Liver (tissue), 9 donors: ENCODE results near the gene F7. TPM values are rescaled to one million over a fixed set of nuclear protein-coding genes. Genes with fewer than 3 reads are reported as not detected.

ENCODE experiments used
- DNase-seq: peaks from one replicate; pipeline ENCODE4 v3.0.0-alpha.2; 2017; ENCODE audit warnings: low spot score
- H3K27ac ChIP-seq, 2 donors: one replicate each; pipeline ENCODE4 v1.7.0; 2013; ENCODE audit warnings: inconsistent platforms in 2 of 2, low read length in 2 of 2, control low read depth in 1 of 2, low read depth in 1 of 2, mild to moderate bottlenecking in 1 of 2
- H3K27me3 ChIP-seq, 4 donors: one replicate each; pipeline versions ENCODE4 v1.6.1 to v1.7.0; 2013; ENCODE audit warnings: low read length in 3 of 4, inconsistent platforms in 1 of 4, mild to moderate bottlenecking in 1 of 4, moderate library complexity in 1 of 4; ENCODE audit not compliant: control insufficient read depth in 4 of 4, insufficient read depth in 4 of 4
- H3K36me3 ChIP-seq, 4 donors: one replicate each; pipeline versions ENCODE4 v1.6.1 to v1.7.0; 2013; ENCODE audit warnings: low read length in 3 of 4, mild to moderate bottlenecking in 3 of 4, low read depth in 1 of 4, moderate library complexity in 1 of 4; ENCODE audit not compliant: control insufficient read depth in 4 of 4, insufficient read depth in 3 of 4
- H3K4me1 ChIP-seq, 4 donors: one replicate each; pipeline versions ENCODE4 v1.6.1 to v1.7.0; 2013; ENCODE audit warnings: low read length in 3 of 4, mild to moderate bottlenecking in 3 of 4, moderate library complexity in 1 of 4; ENCODE audit not compliant: control insufficient read depth in 4 of 4, insufficient read depth in 4 of 4
- H3K4me3 ChIP-seq, 3 donors: one replicate each; pipeline versions ENCODE4 v1.6.1 to v1.7.0; 2013; ENCODE audit warnings: low read length in 3 of 3, control low read depth in 1 of 3, low read depth in 1 of 3, mild to moderate bottlenecking in 1 of 3
- H3K9ac ChIP-seq, 2 donors: one replicate each; pipeline ENCODE4 v1.7.0; 2013; ENCODE audit warnings: low read length in 2 of 2, mild to moderate bottlenecking in 2 of 2, moderate library complexity in 2 of 2, control low read depth in 1 of 2, low read depth in 1 of 2
- H3K9me3 ChIP-seq, 4 donors: one replicate each; pipeline versions ENCODE4 v1.6.1 to v1.7.0; 2013; ENCODE audit warnings: low read length in 3 of 4; ENCODE audit not compliant: control insufficient read depth in 4 of 4
- EGR1 ChIP-seq, 2 donors: IDR thresholded peaks; 2 replicates each; pipeline ENCODE4 v1.6.1; 2016 to 2018; ENCODE audit warnings: antibody characterized with exemption in 2 of 2, low read depth in 2 of 2
- FOXA1 ChIP-seq: IDR thresholded peaks from 2 replicates; pipeline ENCODE4 v1.6.1; 2016; ENCODE audit warnings: antibody characterized with exemption
- FOXA2 ChIP-seq: IDR thresholded peaks from 2 replicates; pipeline ENCODE4 v1.6.1; 2016; ENCODE audit warnings: antibody characterized with exemption
- GABPA ChIP-seq, 2 donors: IDR thresholded peaks in 1 of 2; conservative IDR thresholded peaks in 1 of 2; 2 replicates each; pipeline ENCODE4 v1.6.1; 2016; ENCODE audit warnings: antibody characterized with exemption in 2 of 2, mild to moderate bottlenecking in 1 of 2, moderate library complexity in 1 of 2
- HNF4A ChIP-seq, 2 donors: conservative IDR thresholded peaks; 2 replicates each; pipeline ENCODE4 v1.6.1; 2016; ENCODE audit warnings: antibody characterized with exemption in 2 of 2, mild to moderate bottlenecking in 2 of 2
- NR2F2 ChIP-seq: IDR thresholded peaks from 2 replicates; pipeline ENCODE4 v1.6.1; 2016; ENCODE audit warnings: antibody characterized with exemption
- RAD21 ChIP-seq, 2 donors: IDR thresholded peaks; 2 replicates each; pipeline ENCODE4 v1.6.1; 2016; ENCODE audit warnings: antibody characterized with exemption in 2 of 2, mild to moderate bottlenecking in 2 of 2
- RXRA ChIP-seq, 2 donors: IDR thresholded peaks; 2 replicates each; pipeline ENCODE4 v1.6.1; 2017 to 2018; ENCODE audit warnings: antibody characterized with exemption in 2 of 2, mild to moderate bottlenecking in 1 of 2
- SP1 ChIP-seq: IDR thresholded peaks from 2 replicates; pipeline ENCODE4 v1.6.1; 2018; ENCODE audit warnings: antibody characterized with exemption, mild to moderate bottlenecking
- TAF1 ChIP-seq: conservative IDR thresholded peaks from 2 replicates; pipeline ENCODE4 v1.6.1; 2016; ENCODE audit warnings: antibody characterized with exemption, mild to moderate bottlenecking
- YY1 ChIP-seq: IDR thresholded peaks from 2 replicates; pipeline ENCODE4 v1.6.1; 2016; ENCODE audit warnings: antibody characterized with exemption, mild to moderate bottlenecking
- WGBS: extraction: QIAGEN DNeasy Blood & Tissue Kit; methylation state at CpG from one replicate; pipeline ENCODE4 v1.1.7; 2013; 5-methylcytosine and 5-hydroxymethylcytosine counted together
- polyA plus RNA-seq, 2 donors: library from polyadenylated mRNA; stranded (reverse) in 1 of 2; unstranded in 1 of 2; fragments of 200-250 nt in 1 of 2; fragments of >200 nt in 1 of 2; fragmentation: Nextera tagmentation in 1 of 2; extraction: Ambion mirVana in 1 of 2; gene quantifications; one replicate each; pipeline versions ENCODE4 v1.2.1 to v1.2.3, GENCODE V29; 2013 to 2015
- total RNA-seq, 2 donors: library from RNA; depleted of rRNA; stranded (reverse); fragments of >200 nt; gene quantifications; one replicate each; pipeline ENCODE4 v1.2.3, GENCODE V29; 2014
- TF ChIP-seq, protein P1 (sequence below): IDR thresholded peaks from 2 replicates; pipeline ENCODE4 v1.6.1; 2016; ENCODE audit warnings: antibody characterized with exemption, mild to moderate bottlenecking
- TF ChIP-seq, protein P2 (sequence below): fragments of 150-350 bp; IDR thresholded peaks from 2 replicates; pipeline ENCODE4 v1.5.1; 2017; ENCODE audit warnings: improper control_type of control experiment, low read depth, low read length; ENCODE audit not compliant: missing input control
- TF ChIP-seq, protein P3 (sequence below): IDR thresholded peaks from 2 replicates; pipeline ENCODE4 v1.6.1; 2016; ENCODE audit warnings: antibody characterized with exemption
- TF ChIP-seq, protein P4 (sequence below): IDR thresholded peaks from 2 replicates; pipeline ENCODE4 v1.6.1; 2016; ENCODE audit warnings: antibody characterized with exemption
- donor health status: healthy.
- donor health status: healthy.
- donor health status: healthy.
- donor health status: healthy.
- donor health status: healthy.

F7 gene
- total and polyA plus RNA-seq, 4 donors, result 46.6 to 92.6 (median 66.2) TPM

DNA sequence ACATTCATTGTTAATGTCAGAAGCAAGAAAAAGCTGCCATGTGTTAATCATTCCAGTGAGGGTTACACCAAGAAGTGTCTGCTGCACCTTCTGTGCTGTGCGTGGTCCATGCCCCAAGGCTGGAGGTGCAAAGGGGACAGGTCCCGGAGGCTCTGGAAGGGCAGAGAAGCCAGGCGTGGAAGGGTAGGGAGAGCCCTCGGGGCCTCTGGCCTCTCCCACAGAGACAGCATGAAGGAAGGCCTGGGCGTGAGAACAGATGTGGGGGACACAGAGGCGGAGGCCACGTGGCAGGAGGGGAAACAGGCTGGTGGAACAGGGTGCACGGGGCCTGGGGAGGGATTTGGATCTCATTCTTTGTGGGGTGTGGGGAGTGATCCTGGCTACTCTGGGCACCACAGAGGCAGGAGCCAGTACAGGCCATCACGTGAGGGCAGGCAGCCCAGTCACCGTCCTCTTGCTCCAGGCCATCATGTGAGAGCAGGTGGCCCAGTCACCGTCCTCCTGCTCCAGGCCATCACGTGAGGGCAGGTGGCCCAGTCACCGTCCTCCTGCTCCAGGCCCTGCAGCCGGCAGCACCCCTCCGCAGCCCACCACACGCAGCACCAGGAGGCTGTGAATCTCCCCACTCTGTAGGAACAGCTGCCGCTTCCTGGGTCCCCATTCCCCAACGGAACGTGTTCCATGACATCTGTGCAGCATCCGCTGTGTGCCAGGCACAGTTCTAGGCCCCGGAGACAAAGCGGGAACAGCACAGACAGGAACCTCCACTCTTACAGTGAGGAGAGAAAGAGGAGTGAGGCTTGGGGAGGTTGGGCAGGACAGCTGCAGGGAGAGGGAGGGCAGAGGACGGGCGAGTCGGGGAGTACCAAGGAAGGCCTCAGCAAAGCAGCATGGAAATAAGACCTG is 10.2 kb upstream of the F7 start:
- DNase-seq, result no peak
- WGBS, result 92% methylated on average over 25 of the region's 25 CpGs
- TF ChIP-seq FOXA2, result no peak

DNA sequence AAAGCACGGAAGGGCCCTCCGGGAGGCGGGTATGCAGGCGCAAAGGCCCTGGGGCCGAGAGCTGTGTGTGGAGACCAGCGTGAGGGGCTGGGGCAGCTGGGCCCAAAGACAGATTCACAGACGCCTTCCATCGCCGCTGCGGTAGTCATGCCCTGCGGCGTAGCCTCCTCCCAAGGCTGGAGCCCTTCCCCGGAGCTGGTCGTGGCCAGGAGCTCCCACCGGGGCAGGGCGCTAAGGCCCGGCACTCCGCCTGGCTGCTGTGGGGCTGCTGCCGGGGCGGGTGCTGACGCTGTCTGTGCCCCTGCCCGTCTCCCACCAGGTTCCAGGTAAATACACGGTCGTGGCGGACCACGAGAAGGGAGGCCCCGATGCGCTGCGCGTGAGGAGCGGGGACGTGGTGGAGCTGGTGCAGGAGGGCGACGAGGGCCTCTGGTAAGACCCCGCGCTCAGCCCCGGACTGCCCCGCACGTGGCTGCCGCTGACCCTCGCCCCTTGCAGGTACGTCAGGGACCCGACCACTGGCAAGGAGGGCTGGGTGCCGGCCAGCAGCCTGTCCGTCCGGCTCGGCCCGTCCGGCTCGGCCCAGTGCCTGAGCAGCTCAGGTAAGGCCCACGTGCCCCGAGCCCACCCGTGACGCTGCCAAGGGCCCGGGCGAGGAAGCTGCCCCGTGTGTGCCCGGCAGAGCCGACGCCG is 9.4 kb upstream of the F7 start:
- TF ChIP-seq YY1 (no peak), RAD21 (IDR thresholded peaks at IDR 0.05) (no peak), FOXA2 (no peak), GABPA (IDR thresholded peaks at IDR 0.05 in 1 of 2, conservative IDR thresholded peaks at IDR 0.05 in 1 of 2) (no peak), SP1 (no peak), NR2F2 (no peak), HNF4A (conservative IDR thresholded peaks at IDR 0.05) (no peak), FOXA1 (no peak), RXRA (IDR thresholded peaks at IDR 0.05) (no peak), EGR1 (IDR thresholded peaks at IDR 0.05; ENCODE audit: low read depth in 2 of 2) (no peak), TAF1 (no peak)
- TF ChIP-seq, protein P1, sequence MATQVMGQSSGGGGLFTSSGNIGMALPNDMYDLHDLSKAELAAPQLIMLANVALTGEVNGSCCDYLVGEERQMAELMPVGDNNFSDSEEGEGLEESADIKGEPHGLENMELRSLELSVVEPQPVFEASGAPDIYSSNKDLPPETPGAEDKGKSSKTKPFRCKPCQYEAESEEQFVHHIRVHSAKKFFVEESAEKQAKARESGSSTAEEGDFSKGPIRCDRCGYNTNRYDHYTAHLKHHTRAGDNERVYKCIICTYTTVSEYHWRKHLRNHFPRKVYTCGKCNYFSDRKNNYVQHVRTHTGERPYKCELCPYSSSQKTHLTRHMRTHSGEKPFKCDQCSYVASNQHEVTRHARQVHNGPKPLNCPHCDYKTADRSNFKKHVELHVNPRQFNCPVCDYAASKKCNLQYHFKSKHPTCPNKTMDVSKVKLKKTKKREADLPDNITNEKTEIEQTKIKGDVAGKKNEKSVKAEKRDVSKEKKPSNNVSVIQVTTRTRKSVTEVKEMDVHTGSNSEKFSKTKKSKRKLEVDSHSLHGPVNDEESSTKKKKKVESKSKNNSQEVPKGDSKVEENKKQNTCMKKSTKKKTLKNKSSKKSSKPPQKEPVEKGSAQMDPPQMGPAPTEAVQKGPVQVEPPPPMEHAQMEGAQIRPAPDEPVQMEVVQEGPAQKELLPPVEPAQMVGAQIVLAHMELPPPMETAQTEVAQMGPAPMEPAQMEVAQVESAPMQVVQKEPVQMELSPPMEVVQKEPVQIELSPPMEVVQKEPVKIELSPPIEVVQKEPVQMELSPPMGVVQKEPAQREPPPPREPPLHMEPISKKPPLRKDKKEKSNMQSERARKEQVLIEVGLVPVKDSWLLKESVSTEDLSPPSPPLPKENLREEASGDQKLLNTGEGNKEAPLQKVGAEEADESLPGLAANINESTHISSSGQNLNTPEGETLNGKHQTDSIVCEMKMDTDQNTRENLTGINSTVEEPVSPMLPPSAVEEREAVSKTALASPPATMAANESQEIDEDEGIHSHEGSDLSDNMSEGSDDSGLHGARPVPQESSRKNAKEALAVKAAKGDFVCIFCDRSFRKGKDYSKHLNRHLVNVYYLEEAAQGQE, result no peak
- TF ChIP-seq, protein P2, sequence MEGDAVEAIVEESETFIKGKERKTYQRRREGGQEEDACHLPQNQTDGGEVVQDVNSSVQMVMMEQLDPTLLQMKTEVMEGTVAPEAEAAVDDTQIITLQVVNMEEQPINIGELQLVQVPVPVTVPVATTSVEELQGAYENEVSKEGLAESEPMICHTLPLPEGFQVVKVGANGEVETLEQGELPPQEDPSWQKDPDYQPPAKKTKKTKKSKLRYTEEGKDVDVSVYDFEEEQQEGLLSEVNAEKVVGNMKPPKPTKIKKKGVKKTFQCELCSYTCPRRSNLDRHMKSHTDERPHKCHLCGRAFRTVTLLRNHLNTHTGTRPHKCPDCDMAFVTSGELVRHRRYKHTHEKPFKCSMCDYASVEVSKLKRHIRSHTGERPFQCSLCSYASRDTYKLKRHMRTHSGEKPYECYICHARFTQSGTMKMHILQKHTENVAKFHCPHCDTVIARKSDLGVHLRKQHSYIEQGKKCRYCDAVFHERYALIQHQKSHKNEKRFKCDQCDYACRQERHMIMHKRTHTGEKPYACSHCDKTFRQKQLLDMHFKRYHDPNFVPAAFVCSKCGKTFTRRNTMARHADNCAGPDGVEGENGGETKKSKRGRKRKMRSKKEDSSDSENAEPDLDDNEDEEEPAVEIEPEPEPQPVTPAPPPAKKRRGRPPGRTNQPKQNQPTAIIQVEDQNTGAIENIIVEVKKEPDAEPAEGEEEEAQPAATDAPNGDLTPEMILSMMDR, result no peak
- TF ChIP-seq, protein P3, sequence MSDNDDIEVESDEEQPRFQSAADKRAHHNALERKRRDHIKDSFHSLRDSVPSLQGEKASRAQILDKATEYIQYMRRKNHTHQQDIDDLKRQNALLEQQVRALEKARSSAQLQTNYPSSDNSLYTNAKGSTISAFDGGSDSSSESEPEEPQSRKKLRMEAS, result no peak
- TF ChIP-seq, protein P4, sequence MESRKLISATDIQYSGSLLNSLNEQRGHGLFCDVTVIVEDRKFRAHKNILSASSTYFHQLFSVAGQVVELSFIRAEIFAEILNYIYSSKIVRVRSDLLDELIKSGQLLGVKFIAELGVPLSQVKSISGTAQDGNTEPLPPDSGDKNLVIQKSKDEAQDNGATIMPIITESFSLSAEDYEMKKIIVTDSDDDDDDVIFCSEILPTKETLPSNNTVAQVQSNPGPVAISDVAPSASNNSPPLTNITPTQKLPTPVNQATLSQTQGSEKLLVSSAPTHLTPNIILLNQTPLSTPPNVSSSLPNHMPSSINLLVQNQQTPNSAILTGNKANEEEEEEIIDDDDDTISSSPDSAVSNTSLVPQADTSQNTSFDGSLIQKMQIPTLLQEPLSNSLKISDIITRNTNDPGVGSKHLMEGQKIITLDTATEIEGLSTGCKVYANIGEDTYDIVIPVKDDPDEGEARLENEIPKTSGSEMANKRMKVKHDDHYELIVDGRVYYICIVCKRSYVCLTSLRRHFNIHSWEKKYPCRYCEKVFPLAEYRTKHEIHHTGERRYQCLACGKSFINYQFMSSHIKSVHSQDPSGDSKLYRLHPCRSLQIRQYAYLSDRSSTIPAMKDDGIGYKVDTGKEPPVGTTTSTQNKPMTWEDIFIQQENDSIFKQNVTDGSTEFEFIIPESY, result no peak
- DNase-seq, result no peak
- Histone ChIP-seq H3K27ac (no peak overlapping the region), H3K9ac (no peak overlapping the region), H3K4me3 (no peak overlapping the region), H3K4me1 (no peaks in the 10 kb centered on the region), H3K36me3 (peaks cover 0 to 4% (median 2%) of the 10 kb centered on the region in 4 donors), H3K27me3 (no peaks in the 10 kb centered on the region), H3K9me3 (no peaks in the 10 kb centered on the region)
- WGBS, result 95% methylated on average over 61 of the region's 61 CpGs

More for the DNA sequence above, 10.2 kb upstream of the F7 start:
- H3K9me3 ChIP-seq, result no peaks in the 10 kb centered on the region
- no peaks in the 10 kb centered on the region for H3K4me1 ChIP-seq
- peaks cover 0 to 7% (median 3%) of the 10 kb centered on the region in 4 donors for H3K36me3 ChIP-seq
- no peak overlapping the region for H3K27ac ChIP-seq
- no peak overlapping the region for H3K9ac ChIP-seq
- H3K4me3 ChIP-seq, result no peak overlapping the region
- H3K27me3 ChIP-seq, result no peaks in the 10 kb centered on the region
